ENCODE results near the gene CTPS2.
"Not testable (repeated sequence)": the region's sequence is repeated elsewhere in the genome, so short reads cannot be mapped to it uniquely, and the experiment has no call there.

Gene CTPS2, protein sequence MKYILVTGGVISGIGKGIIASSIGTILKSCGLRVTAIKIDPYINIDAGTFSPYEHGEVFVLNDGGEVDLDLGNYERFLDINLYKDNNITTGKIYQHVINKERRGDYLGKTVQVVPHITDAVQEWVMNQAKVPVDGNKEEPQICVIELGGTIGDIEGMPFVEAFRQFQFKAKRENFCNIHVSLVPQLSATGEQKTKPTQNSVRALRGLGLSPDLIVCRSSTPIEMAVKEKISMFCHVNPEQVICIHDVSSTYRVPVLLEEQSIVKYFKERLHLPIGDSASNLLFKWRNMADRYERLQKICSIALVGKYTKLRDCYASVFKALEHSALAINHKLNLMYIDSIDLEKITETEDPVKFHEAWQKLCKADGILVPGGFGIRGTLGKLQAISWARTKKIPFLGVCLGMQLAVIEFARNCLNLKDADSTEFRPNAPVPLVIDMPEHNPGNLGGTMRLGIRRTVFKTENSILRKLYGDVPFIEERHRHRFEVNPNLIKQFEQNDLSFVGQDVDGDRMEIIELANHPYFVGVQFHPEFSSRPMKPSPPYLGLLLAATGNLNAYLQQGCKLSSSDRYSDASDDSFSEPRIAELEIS

DNA sequence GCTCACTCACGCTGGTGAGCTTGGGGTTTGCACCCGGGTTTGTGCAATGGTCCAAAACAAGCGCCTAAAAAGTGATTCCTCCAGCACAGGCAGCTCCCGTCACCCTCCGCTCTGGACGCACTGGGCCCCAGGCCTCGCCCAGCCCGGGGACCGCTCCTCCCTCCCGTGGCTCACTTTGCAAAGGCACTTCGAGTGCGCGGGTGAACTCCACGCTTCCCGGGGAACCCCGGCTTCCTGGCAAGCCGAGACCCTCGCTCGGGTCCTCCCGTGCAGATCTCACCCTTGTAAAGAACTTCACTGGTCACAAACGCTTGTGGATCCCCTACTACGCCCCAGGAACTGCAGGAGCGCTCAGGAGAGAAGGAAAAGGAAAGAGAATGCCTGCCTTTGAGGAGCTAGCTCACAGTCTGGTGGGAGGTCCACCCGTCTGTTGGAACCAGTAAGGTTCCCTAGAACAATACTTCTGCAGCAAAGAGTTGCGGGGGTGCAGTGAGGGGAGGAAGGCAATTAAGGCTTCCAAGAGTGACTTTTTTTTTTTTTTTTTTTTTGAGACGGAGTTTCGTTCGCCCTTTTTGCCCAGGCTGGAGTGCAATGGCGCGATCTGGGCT is at the start of gene CTPS2:
Gene CTPS2 (minus strand): TSS at position 122 of the 608 bp plus-strand sequence. CDS start 9,767 bp downstream, outside the sequence.
- FAIRE-seq, result no peak

DNA sequence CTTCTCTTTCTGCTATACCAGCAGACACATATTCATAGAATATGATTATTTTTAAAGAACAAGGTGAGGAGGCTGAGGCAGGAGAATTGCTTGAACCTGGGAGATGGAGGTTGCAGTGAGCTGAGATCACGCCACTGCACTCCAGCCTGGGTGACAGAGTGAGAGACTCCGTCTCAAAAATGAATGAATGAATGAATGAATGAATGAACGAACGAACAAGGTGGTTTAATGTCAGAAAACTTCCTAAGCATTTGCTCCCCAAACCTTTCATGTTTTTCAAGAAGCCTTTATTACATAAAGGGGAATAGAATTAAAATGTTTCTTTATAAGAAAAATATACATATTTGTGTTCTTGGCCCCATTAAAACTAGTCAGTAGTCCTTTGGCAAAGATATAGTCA is 49.0 kb upstream of the CTPS2 start:
- not testable (repeated sequence) for FAIRE-seq

DNA sequence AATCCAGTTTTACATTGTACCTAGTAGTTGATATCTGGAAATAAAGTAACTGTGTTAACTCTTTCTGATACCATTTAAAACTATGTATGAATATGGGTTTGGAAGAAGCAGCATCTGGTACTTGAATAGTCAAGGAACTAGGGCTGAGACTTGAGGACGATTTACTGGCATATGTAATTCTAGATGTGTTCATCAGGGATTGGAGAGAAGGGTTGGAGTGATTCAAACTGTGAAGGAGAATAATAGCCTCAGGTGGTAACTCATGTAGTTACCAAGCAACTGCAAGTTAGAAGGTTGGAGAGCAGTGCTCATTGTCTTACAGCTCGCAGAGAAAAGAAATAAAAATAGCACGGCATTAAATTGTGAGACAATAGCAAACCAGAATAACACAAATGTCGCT is 44.3 kb upstream of the CTPS2 start:
- FAIRE-seq, result no peak

DNA sequence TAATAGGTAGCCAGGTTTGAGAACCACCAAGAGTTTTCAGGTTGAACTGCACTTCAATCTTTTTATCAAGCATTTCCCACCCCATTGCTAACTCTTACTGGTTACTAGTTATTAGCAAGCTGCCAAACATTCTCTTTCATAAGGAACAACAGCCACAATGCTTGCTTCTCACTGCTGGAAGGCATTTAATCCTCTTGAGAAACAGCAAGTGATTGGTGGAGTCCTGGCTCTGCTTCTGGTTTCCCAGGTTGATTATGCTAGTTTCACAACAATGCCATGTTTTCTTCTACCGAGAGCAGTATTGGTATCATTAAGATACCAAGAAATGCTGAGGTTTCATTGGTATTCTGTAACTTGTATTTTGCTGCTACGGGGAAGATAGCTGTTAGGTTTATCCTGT is 41.5 kb upstream of the CTPS2 start:
- no peak for FAIRE-seq

DNA sequence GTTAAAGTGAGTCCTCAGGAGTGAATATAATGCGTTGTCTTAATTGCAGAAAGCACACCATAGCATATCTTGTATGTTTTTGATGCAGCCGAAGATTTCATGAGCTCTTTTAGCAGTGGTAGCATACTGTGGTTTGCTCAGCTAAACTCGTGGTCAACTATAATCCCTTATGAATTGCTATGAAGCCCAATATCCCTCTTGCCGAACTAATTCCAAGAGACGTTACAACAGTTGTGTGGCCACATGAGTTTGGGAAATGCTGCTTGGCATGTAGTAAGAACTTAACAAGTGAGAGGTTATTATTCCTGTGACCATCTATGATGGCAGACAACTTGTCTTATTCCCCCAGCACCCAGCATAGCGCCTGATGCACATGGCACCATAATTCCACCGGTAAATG is 37.7 kb upstream of the CTPS2 start:
- no peak for FAIRE-seq

DNA sequence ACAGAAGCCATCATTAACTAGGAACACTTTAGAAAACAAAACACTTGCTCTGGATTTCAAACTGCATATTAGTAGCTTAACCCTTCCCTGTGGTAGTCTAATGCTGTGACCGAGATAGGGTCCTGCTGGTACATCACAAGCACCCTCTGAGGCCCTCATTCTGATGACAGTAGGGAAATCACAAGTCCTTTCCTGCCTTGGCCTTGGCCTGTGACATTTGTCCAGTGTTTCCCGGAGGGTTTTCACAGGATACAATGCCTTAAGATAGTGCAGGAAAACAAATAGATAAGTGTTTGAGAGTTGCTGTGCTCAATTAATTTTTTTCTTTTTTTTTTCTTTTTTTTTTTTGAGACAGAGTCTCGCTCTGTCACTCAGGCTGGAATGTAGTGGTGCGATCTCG is 36.0 kb upstream of the CTPS2 start:
- no peak for FAIRE-seq

DNA sequence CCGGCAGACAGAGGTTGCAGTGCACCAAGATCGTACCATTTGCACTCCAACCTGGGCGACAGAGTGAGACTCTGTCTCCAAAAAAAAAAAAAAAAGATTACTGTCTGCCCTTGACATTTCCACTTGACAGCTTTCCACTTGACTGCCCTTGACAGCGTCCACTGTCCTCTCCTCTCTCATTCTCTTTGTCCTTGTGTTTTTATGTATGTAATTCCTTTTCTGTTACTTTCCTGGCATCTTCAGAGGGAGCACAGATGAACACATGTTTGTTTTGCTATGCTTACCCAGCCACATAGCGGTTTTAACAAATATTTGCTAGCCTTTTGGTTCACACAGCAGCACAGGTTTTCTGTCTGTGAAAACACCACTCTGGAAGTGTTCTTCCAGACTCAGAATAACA is 33.2 kb upstream of the CTPS2 start:
- FAIRE-seq, result no peak

DNA sequence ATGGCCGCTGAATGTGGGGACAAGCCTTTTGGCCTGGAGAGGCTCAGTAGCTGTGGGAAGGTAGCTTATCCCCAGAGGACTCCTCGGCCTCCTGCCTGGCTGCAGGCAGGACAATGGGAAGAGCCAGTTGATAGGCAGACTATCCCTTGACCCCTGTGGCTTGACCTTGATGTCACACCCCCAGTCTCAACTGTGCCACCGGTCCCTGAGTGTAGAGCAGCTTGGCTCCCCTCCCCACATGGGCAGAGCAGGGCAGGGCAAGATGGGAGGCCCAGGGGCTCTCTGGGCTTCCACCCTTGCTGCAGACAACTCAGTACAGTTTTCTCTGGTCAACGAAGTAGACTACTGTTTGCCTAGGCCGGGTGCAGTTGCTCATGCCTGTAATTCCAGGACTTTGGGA is 32.6 kb upstream of the CTPS2 start:
- FAIRE-seq, result no peak

DNA sequence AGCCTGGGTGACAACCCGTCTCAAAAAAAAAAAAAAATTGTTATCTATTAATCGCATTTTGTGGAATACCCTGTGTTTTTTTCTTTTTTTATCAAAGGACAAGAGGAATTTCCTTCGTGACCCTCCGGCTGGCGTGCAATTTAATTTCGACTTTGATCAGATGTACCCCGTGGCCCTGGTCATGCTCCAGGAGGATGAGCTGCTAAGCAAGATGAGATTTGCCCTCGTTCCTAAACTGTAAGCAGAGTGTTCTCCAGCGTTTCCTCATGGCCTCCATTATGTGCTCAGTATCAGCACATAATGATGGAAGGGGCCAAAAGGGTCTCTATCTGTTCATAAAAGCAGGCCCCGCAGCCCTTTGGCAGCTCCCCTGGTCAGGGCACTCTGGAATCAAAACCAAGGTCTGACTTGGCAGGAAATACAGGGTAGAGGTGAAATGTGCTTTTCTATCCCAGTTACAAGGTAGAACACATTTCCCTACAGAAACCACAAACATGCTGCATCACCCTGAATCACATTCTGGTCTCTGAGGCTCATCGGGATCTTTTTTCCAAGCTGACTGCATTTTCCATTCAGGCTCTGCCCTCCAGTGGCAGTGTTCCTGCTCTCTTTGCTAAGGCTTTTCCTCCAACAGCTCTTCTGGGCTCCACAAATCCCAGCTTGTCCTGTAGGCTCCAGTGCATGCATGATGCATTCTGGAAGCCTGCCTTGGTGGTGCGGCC is 31.3 kb upstream of the CTPS2 start:
- FAIRE-seq, result no peak

DNA sequence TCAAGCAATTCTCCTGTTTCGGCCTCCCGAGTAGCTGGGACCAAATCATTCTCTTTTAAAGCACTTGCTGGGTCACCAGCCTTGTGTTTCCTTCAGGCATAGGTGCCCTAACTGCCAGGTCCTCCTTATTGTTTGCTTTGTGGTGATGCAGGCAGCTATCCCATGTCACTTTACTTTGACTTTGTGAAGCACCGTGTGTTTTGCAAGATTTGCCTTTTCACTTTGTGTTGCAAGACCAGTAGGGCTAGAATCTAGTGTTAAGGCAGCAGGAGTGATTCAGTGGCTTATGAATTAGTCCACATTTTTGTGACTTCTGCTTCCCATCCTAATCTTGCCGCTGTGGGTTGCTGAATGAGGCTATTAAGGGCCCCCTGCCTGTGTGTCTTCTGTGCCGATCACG is 27.1 kb upstream of the CTPS2 start:
- no peak for FAIRE-seq

DNA sequence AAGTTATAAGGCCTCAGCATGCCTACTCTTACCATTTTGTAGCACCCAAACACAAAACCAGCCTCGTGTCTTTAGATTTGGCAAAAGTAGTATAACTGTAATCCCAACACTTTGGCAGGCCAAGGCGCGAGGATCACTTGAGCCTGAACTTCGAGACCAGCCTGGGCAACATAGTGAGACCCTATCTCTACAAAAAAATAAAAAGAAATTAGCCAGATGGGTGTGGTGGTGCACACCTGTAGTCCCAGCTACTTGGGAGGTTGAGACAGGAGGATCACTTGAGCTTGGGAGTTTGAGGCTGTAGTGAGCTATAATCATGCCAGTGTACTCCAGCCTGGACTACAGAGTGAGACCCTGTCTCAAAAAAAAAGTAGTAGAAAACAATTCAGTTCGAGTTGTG is 24.6 kb upstream of the CTPS2 start:
- FAIRE-seq, result no peak

DNA sequence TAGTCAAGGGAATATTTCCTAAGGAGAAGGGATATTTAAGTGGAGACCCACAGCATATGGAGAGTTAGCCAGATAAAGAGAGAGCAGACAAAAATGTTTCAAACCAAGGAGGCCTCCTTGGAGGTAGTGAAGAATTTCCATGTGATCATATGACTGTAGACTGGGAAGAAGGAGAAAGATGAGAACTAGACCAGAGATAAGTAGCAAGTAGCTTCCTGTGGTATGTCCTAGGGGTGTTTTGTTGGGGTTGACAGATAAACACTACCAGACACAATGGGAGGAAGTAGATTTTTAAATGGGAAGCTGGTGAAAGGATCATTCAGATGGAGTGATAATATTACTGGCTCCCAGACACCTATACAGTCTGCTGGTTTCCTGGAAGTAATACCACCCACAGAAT is 20.5 kb upstream of the CTPS2 start:
- no peak for FAIRE-seq

DNA sequence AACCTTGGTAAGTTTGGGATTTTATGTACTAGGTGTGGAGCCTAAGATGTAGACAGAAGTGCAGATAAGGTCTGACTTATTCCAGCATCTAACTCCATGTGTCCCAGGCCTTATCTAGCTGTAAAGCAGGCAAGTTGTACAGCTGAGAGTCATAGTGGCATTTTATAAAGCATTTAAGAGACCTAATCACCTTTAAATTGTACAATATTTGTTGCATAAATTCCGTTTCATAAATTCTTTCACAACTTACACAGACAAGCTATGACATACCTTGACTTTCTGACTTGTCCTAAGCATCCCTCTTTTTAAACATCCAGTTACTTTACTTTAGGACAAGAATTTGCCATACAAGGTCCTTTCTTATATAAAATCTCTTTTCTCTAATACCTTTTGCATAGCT is 18.0 kb upstream of the CTPS2 start:
- no peak for FAIRE-seq

DNA sequence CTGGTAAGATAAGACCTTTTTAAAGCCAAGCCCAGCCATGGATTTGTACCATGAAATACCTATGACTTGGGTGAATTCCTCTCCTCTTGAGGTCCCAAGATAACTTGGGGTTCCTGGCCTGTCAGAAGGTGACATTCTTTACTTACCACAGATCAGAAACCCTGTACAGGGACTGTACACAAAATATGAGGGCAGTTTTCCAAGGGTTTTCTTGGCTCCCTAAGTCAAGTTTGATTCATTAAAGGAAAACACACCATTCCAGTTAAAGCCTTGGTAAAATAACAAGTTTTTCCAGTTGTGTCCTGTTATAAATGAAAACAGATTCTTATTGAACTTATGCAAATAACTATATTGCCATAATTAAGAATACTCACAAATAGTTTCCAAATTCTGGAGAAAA is 15.2 kb upstream of the CTPS2 start:
- no peak for FAIRE-seq

DNA sequence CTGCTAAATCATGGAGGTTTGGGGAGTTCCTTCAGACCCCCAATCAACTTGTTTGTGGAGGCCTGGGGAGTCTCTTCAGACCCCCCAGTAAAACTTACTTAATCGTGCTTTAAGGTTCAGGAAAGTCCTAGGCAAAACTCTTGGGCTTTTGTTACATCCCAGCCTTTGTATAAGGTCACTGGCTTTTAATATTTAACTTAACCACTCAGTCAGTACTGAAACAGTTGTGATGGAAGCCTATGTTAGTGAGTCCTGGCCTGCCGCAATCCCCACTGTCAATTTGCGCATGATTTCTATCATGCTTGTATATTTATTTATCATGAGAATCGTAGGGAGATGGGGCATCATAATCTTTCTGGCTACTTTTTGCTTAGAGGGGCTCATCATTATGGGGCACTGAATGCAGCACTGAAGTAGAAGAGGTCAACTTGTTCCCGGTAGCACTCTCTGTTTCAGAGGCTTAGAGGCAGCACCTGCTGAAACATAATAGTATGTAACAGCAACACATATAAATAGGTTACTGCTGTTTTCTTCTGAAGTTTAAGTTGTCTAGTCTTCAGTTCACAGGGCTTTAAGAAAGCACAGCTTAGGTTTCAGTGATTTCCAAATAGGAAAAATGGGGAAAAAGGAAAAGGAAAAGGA is 14.0 kb upstream of the CTPS2 start:
- FAIRE-seq, result not testable (repeated sequence)

DNA sequence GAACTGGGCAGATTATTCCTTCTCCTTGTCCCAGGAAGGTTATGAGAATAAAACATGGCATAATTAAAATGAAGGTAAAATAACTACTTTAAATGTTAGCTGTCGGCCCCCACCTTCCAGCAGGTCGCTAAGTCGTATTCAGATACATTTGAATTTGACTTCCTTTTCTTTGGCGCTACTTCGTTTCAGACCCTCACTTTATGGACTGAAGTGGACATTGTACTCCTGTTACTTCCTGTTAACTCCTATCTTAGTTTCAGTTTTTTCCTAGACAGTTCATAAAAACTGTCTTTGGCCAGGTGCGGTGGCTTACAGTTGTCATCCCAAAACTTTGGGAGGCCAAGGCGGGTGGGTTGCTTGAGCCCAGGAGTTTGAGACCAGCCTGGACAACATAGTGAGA is 12.6 kb upstream of the CTPS2 start:
- no peak for FAIRE-seq

DNA sequence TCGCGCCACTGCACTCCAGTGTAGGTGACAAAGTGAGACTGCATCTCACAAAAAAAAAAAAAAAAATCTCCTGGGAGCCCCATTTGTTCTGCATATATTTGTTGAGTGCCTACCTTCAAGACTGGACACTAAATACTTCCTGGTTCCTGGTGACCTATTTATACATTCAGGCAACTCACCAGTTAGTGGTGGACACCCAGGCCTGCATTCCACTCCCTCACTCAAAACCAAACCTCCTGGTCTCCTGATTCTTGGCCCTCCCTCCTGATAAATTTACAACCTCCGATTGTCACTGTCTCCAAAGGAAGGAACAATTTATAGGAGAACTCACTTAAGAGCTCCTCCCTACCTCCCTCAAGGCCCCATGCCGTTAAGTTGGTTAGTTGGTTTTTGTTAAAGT is 10.0 kb upstream of the CTPS2 start:
- FAIRE-seq, result no peak

DNA sequence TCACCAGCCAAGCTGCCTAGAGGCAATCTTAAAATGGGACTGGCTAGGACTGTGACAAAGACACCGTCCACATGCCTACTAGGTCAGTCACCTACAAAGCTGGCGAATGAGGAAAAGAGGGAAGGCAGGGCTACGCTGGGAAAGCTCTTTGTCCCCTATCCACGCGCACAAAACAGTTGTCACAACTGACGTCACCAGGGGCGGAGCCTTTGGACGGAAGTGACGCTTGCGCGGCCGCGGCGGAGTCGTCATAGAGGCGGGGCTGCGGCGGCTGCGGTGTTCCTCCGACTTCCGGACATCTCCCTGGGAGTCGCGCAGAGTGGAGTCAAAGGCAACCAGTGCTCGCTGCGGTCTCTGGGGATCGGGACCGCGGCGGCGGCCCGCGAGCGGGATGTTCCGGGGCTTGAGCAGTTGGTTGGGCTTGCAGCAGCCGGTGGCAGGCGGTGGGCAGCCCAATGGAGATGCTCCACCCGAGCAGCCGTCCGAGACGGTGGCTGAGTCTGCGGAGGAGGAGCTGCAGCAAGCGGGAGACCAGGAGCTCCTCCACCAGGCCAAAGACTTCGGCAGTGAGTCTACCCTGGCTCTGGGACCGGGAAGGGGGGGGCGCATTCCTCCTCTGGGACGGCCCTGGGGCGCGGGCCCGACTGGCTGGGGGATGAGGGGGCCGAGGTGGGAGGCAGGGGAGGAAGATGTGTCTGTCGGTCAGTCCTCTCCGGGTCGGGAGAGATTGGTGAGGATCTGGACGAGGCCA is 7.0 kb upstream of the CTPS2 start, which contains the start of gene SYAP1:
Gene SYAP1 (plus strand): TSS at position 279 of the 751 bp plus-strand sequence. CDS start 113 bp downstream, at position 392.
- FAIRE-seq, result peak; percentile 95

DNA sequence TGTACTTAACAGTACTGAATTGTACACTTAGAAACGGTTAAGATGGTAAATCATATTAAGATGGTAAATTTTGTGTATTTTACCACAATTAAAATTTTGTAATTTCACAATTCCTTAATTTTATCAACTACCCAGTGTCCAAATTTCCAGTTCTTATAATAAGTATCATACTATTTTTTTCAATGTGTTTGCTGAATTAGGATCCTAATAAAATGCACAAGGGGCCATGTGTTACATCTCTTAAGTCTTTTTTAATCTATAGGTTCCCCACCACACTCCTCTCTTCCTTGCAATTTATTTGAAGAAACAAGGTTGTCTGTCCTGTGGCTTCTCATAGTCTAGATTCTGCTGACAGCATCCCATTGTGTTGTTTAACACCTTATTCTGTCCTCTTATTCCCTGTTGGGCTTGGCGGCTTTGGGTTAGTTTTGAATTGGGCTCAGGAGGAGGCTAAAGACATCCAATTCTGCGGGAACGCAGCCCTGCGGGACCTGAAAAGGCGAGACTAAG is 6.4 kb upstream of the CTPS2 start:
- FAIRE-seq, result no peak

DNA sequence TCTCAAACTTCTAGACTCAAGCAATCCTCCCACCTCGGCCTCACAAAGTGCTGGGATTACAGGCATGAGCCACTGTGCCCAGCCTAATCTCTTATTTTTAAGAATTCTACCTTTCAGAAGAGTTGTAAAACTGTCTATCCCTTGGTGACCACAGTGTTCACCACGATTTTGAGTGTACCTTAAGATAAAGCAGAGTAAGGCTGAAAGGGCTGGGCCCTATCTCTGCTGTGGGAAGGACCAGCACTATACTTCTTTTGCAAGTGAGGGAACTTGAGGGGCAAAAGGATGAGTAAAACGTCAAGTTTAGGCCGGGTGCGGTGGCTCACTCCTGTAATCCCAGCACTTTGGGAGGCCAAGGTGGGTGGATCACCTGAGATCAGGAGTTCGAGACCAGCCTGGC is 4.0 kb upstream of the CTPS2 start:
- FAIRE-seq, result not testable (repeated sequence)

DNA sequence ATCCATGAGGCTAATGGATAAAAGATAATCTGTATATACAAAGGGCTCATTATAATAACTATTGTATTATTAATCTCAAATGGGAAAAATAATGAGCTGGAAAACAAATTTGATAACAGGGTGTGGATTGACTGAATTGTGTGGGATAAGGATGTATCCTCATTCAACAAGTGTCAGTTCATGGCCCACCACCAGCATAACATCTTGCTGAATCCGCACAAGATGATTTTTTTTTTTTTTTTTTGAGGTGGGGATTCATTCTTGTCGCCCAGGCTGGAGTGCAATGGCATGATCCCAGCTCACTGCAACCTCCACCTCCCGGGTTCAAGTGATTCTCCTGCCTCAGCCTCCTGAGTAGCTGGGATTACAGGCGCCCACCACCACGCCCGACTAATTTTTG is 3.2 kb upstream of the CTPS2 start:
- not testable (repeated sequence) for FAIRE-seq

DNA sequence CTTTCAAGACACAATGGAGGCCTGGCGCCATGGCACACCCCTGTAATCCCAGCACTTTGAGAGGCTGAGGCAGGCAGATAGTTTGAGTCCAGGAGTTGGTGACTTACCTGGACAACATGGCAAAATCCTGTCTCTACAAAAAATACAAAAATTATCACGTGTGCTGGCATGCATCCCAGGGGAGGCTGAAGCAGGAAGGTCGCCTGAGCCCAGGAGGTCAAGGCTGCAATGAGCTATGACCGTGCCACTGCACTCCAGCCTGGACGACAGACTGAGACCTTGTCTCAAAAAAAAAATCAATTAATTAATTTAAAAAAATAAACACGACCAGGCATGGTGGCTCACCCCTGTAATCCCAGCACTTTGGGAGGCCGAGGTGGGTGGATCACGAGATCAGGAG is 2.0 kb upstream of the CTPS2 start:
- no peak for FAIRE-seq

Data from A204.1 (cell line).